Esophagus muscularis mucosa (tissue), 4 donors: Measurements from ENCODE around the gene SEZ6L2. TPM values are rescaled to one million over a fixed set of nuclear protein-coding genes. Genes with fewer than 3 reads are reported as not detected.
"Not testable (repeated sequence)": the region's sequence is repeated elsewhere in the genome, so short reads cannot be mapped to it uniquely, and the experiment has no call there.

Experiments
- DNase-seq: peaks from one replicate; pipeline ENCODE4 v3.0.0-alpha.2; 2017; ENCODE audit errors: extremely low spot score
- H3K27ac ChIP-seq, 4 donors: fragments of 200-600 bp; sonication (generic); replicated peaks in 1 of 4; 1 replicate in 3 of 4; 2 replicates in 1 of 4; pipeline ENCODE4 v1.5.1; 2016 to 2019; ENCODE audit warnings: mild to moderate bottlenecking in 1 of 4
- H3K27me3 ChIP-seq, 4 donors: fragments of 200-600 bp; sonication (generic); one replicate each; pipeline versions ENCODE4 v1.5.1 to v1.6.0; 2016 to 2019
- H3K36me3 ChIP-seq, 4 donors: fragments of 200-600 bp; sonication (generic); one replicate each; pipeline ENCODE4 v1.5.1; 2016 to 2019
- H3K4me1 ChIP-seq, 4 donors: fragments of 200-600 bp; sonication (generic); one replicate each; pipeline ENCODE4 v1.5.1; 2016 to 2019
- H3K4me3 ChIP-seq, 4 donors: fragments of 200-600 bp; sonication (generic); 1 replicate in 2 of 4; 2 replicates in 2 of 4; pipeline ENCODE4 v1.5.1; 2016 to 2019; ENCODE audit warnings: mild to moderate bottlenecking in 4 of 4, moderate library complexity in 1 of 4
- H3K9me3 ChIP-seq, 4 donors: fragments of 200-600 bp; sonication (generic); 1 replicate in 3 of 4; 2 replicates in 1 of 4; pipeline ENCODE4 v1.5.1; 2016 to 2019
- CTCF ChIP-seq, 3 experiments: fragments of 200-600 bp in 2 of 3; fragments of 450-650 bp in 1 of 3; sonication (generic) in 2 of 3; IDR thresholded peaks; one replicate each; pipeline ENCODE4 v1.5.1; 2017 to 2019; ENCODE audit warnings: antibody characterized with exemption in 3 of 3, mild to moderate bottlenecking in 2 of 3, moderate library complexity in 1 of 3
- EP300 ChIP-seq: sonication (generic); formaldehyde crosslinking; IDR thresholded peaks from one replicate; pipeline ENCODE4 v1.6.1; 2017; ENCODE audit warnings: antibody characterized with exemption
- POLR2A ChIP-seq: fragments of 450-650 bp; IDR thresholded peaks from one replicate; pipeline ENCODE4 v1.6.1; 2017; ENCODE audit warnings: antibody characterized with exemption, moderate library complexity, mild to moderate bottlenecking, low read depth
- POLR2AphosphoS5 ChIP-seq, 2 donors: sonication (generic); formaldehyde crosslinking; IDR thresholded peaks; one replicate each; pipeline ENCODE4 v1.6.1; 2017; ENCODE audit warnings: antibody characterized with exemption in 2 of 2
- whole genome bisulfite sequencing: methylation state at CpG from one replicate; pipeline ENCODE4 v1.1.5; 2018; 5-methylcytosine and 5-hydroxymethylcytosine counted together
- intact Hi-C: fragments of 100-400 bp; cut with DNase I; formaldehyde crosslinking; loops from one replicate; pipeline ENCODE4 v1.15.1; 2023
- total RNA-seq, 4 donors: library from RNA; depleted of rRNA; stranded (reverse); fragments of >200 nt; gene quantifications; one replicate each; pipeline versions ENCODE4 v1.1.0 to v1.2.1, GENCODE V29; 2016

Gene SEZ6L2
- total RNA-seq, 4 donors from 2014 or later, result 0.84 to 7.9 (median 1.0) TPM

GRCh38 chr16:29911676-29912010, 12.3 kb upstream of the SEZ6L2 start:
- Histone ChIP-seq H3K9me3 (no peaks in the 10 kb centered on the region), H3K36me3 (peaks cover 0 to 31% (median 17%) of the 10 kb centered on the region in 4 donors), H3K27me3 (no peaks in the 10 kb centered on the region), H3K27ac (no peak overlapping the region), H3K4me3 (no peak overlapping the region), H3K4me1 (no peaks in the 10 kb centered on the region)
- DNase-seq, result no peak
- no peak for TF ChIP-seq POLR2A
- TF ChIP-seq POLR2AphosphoS5 (IDR thresholded peaks at IDR 0.05), result no peak
- TF ChIP-seq CTCF (IDR thresholded peaks at IDR 0.05), result no peak
- no peak for TF ChIP-seq EP300
- intact Hi-C loops, result no loop called here
- WGBS, result 87% methylated on average over 15 of the region's 15 CpGs

- H3K36me3 ChIP-seq, result peaks cover 0 to 29% (median 17%) of the 10 kb centered on the region in 4 donors
- intact Hi-C loops, result no loop called here
- DNase-seq, result no peak
- 80% methylated on average over 15 of the region's 20 CpGs for WGBS
- no peaks in the 10 kb centered on the region for H3K9me3 ChIP-seq
- no peak overlapping the region for H3K4me3 ChIP-seq
- no peaks in the 10 kb centered on the region for H3K27me3 ChIP-seq
- H3K27ac ChIP-seq, result no peak overlapping the region
- TF ChIP-seq POLR2A (no peak), EP300 (no peak), CTCF (IDR thresholded peaks at IDR 0.05) (no peak), POLR2AphosphoS5 (IDR thresholded peaks at IDR 0.05) (no peak)
- no peaks in the 10 kb centered on the region for H3K4me1 ChIP-seq
Measured at GRCh38 chr16:29910819-29911675, 11.7 kb upstream of the SEZ6L2 start.

GRCh38 chr16:29909851-29910250, 10.5 kb upstream of the SEZ6L2 start:
- H3K27ac ChIP-seq, intact Hi-C loops, H3K4me1 ChIP-seq, H3K4me3 ChIP-seq, H3K27me3 ChIP-seq, H3K9me3 ChIP-seq, DNase-seq: not testable (repeated sequence)
- peaks cover 0 to 25% (median 14%) of the 10 kb centered on the region in 4 donors for H3K36me3 ChIP-seq
- whole genome bisulfite sequencing, result 76% methylated on average over 6 of the region's 6 CpGs

GRCh38 chr16:29909391-29909790, 10.0 kb upstream of the SEZ6L2 start:
- TF ChIP-seq POLR2A (no peak), POLR2AphosphoS5 (IDR thresholded peaks at IDR 0.05) (no peak), EP300 (no peak), CTCF (IDR thresholded peaks at IDR 0.05) (no peak)
- no peak for DNase-seq
- Histone ChIP-seq H3K4me1 (no peaks in the 10 kb centered on the region), H3K27ac (no peak overlapping the region), H3K27me3 (no peaks in the 10 kb centered on the region), H3K9me3 (no peaks in the 10 kb centered on the region), H3K36me3 (peaks cover 0 to 20% (median 12%) of the 10 kb centered on the region in 4 donors), H3K4me3 (no peak overlapping the region)
- 77% methylated on average over 2 of the region's 2 CpGs for WGBS
- intact Hi-C loops, result no loop called here

- H3K27ac ChIP-seq, result no peak overlapping the region
Measured at GRCh38 chr16:29908719-29909220, 9.4 kb upstream of the SEZ6L2 start.

More at GRCh38 chr16:29908719-29909220, 9.4 kb upstream of the SEZ6L2 start:
- Histone ChIP-seq H3K9me3 (no peaks in the 10 kb centered on the region), H3K27me3 (no peaks in the 10 kb centered on the region), H3K4me1 (no peaks in the 10 kb centered on the region), H3K4me3 (no peak overlapping the region), H3K36me3 (peaks cover 0 to 14% (median 9%) of the 10 kb centered on the region in 4 donors)
- no peak for TF ChIP-seq CTCF (IDR thresholded peaks at IDR 0.05)
- TF ChIP-seq POLR2AphosphoS5 (IDR thresholded peaks at IDR 0.05), result no peak
- no peak for DNase-seq
- 88% methylated on average over 2 of the region's 2 CpGs for WGBS
- intact Hi-C loops, result no loop called here
